CD4-positive, alpha-beta T cell (primary cell): ENCODE results near the gene ZNF385D. TPM values are rescaled to one million over a fixed set of nuclear protein-coding genes. Genes with fewer than 3 reads are reported as not detected.

ENCODE experiments used
- ATAC-seq: fragments of 200-7000 bp; cut with Tn5 transposase; one replicate; pipeline ENCODE4 v1.10.0; 2022; ENCODE audit warnings: mild to moderate bottlenecking; ENCODE audit not compliant: poor library complexity
- CTCF ChIA-PET: fragments of 350-600 bp; sonication (Branson Sonifier 250); formaldehyde crosslinking; loops from one replicate; lab custom pipeline; 2021; ENCODE audit warnings: antibody characterized with exemption, inconsistent platforms; lab: Charles Lee
- POLR2A ChIA-PET: fragments of 350-600 bp; sonication (Branson Sonifier 250); formaldehyde crosslinking; loops from one replicate; lab custom pipeline; 2021; ENCODE audit warnings: antibody characterized with exemption, inconsistent platforms; lab: Charles Lee
- DNase-seq, 14 experiments: peaks; one replicate each; pipeline ENCODE4 v3.0.0-alpha.2; 2013 to 2020; ENCODE audit warnings: mixed read lengths in 2 of 14
- H3K27ac ChIP-seq, 2 donors: one replicate each; pipeline versions ENCODE4 v1.5.1 to v1.7.0; 2013; ENCODE audit warnings: low read length in 2 of 2, low read depth in 1 of 2, mild to moderate bottlenecking in 1 of 2
- H3K27me3 ChIP-seq, 2 experiments: 1 replicate in 1 of 2; 2 replicates in 1 of 2; pipeline versions ENCODE4 v1.6.1 to v1.7.0; 2013; ENCODE audit warnings: low read length in 2 of 2, control low read depth in 1 of 2, mild to moderate bottlenecking in 1 of 2, moderate library complexity in 1 of 2; ENCODE audit not compliant: insufficient read depth in 2 of 2, control insufficient read depth in 1 of 2
- H3K36me3 ChIP-seq: one replicate; pipeline ENCODE4 v1.6.1; 2013; ENCODE audit warnings: low read length, control low read depth; ENCODE audit not compliant: insufficient read depth
- H3K4me1 ChIP-seq: one replicate; pipeline ENCODE4 v1.6.1; 2013; ENCODE audit warnings: low read length, control low read depth; ENCODE audit not compliant: insufficient read depth
- H3K4me3 ChIP-seq: one replicate; pipeline ENCODE4 v1.5.1; 2013; ENCODE audit warnings: mild to moderate bottlenecking, low read length, moderate library complexity
- H3K9me3 ChIP-seq, 2 experiments: 1 replicate in 1 of 2; 2 replicates in 1 of 2; pipeline versions ENCODE4 v1.6.1 to v1.7.0; 2013; ENCODE audit warnings: low read length in 2 of 2, mild to moderate bottlenecking in 2 of 2, control low read depth in 1 of 2, moderate library complexity in 1 of 2; ENCODE audit not compliant: control insufficient read depth in 1 of 2, insufficient read depth in 1 of 2
- H3K27ac Mint-ChIP-seq: one replicate; pipeline ENCODE4 v1.8.0; 2020; ENCODE audit warnings: mixed read lengths
- H3K27me3 Mint-ChIP-seq: one replicate; pipeline ENCODE4 v1.8.0; 2021; ENCODE audit warnings: mixed read lengths
- H3K36me3 Mint-ChIP-seq: one replicate; pipeline ENCODE4 v1.8.0; 2021; ENCODE audit warnings: low read depth, mixed read lengths
- H3K4me1 Mint-ChIP-seq: one replicate; pipeline ENCODE4 v1.8.0; 2021; ENCODE audit warnings: low read depth, mixed read lengths
- H3K4me3 Mint-ChIP-seq: one replicate; pipeline ENCODE4 v1.8.0; 2020; ENCODE audit warnings: mild to moderate bottlenecking, mixed read lengths
- H3K9me3 Mint-ChIP-seq: one replicate; pipeline ENCODE4 v1.8.0; 2020; ENCODE audit warnings: mixed read lengths
- CTCF ChIP-seq: fragments of 200-600 bp; IDR thresholded peaks from one replicate; pipeline ENCODE4 v1.8.0; 2022; ENCODE audit warnings: antibody characterized with exemption, mild to moderate bottlenecking
- intact Hi-C, 2 experiments: fragments of 100-400 bp; cut with DNase I in 1 of 2; cut with micrococcal nuclease in 1 of 2; formaldehyde crosslinking; loops; one replicate each; pipeline versions ENCODE4 v1.15.1 to v1.9.0; 2023 to 2025; cut with DNase I, micrococcal nuclease
- total RNA-seq, 174 experiments: library from RNA in 2 of 174; stranded (reverse) in 2 of 174; gene quantifications; one replicate each; pipeline ENCODE4 v1.2.3 and lab custom pipeline; 2021 to 2026

The ZNF385D gene
- total RNA-seq, 2 experiments from 2014 or later = not detected

DNA sequence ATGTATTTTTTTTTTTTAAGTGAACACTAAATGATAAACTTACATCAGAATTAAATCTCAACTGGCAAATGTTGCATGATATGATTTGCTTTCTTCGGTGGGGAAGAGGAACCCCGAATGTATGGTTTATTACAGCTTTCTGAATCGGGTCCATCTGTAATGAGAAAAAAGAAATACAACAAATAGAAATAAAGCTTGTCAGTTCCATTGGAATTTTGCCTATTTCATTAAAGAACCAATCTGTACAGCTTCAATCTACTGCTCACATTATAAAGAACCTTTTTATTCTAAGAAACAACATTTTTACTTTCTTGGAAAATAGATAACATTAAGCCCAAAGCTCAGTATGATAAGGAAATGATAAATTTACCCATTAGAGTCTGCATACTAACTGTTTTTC is 186.5 kb downstream of the ZNF385D start:
- Mint-ChIP-seq H3K4me1 (no peaks in the 10 kb centered on the region), H3K36me3 (no peaks in the 10 kb centered on the region), H3K27ac (no peak overlapping the region), H3K9me3 (no peaks in the 10 kb centered on the region), H3K4me3 (no peak overlapping the region), H3K27me3 (no peaks in the 10 kb centered on the region)
- DNase-seq (no peak), ATAC-seq (no peak)
- no peak overlapping the region for H3K4me3 ChIP-seq
- H3K27ac ChIP-seq = no peak overlapping the region
- H3K4me1 ChIP-seq = no peaks in the 10 kb centered on the region
- POLR2A ChIA-PET = no interaction called here
- no peak for TF ChIP-seq CTCF
- H3K36me3 ChIP-seq = no peaks in the 10 kb centered on the region
- H3K27me3 ChIP-seq = no peaks in the 10 kb centered on the region
- CTCF ChIA-PET = no interaction called here
- intact Hi-C loops = no loop called here
- H3K9me3 ChIP-seq = peaks cover 0 to 15% of the 10 kb centered on the region in 2 experiments

GRCh38 chr3:21562243-21562642 is 188.8 kb downstream of the ZNF385D start:
- H3K4me1 ChIP-seq = no peaks in the 10 kb centered on the region
- no peaks in the 10 kb centered on the region for H3K4me1 Mint-ChIP-seq
- no peak overlapping the region for H3K27ac ChIP-seq
- intact Hi-C loops = no loop called here
- H3K9me3 ChIP-seq = peaks cover 0 to 15% of the 10 kb centered on the region in 2 experiments
- peaks cover 5% of the 10 kb centered on the region for H3K9me3 Mint-ChIP-seq
- no peak for ATAC-seq
- no peaks in the 10 kb centered on the region for H3K27me3 ChIP-seq
- no peak for TF ChIP-seq CTCF
- DNase-seq = no peak
- H3K36me3 Mint-ChIP-seq = no peaks in the 10 kb centered on the region
- no peaks in the 10 kb centered on the region for H3K36me3 ChIP-seq
- no peak overlapping the region for H3K4me3 ChIP-seq
- H3K4me3 Mint-ChIP-seq = no peak overlapping the region
- ChIA-PET CTCF (no interaction called here), POLR2A (no interaction called here)
- H3K27ac Mint-ChIP-seq = no peak overlapping the region
- no peaks in the 10 kb centered on the region for H3K27me3 Mint-ChIP-seq

- ATAC-seq (no peak), DNase-seq (no peak)
- H3K4me3 ChIP-seq = no peak overlapping the region
- CTCF ChIA-PET = no interaction called here
- H3K36me3 Mint-ChIP-seq = no peaks in the 10 kb centered on the region
- no peak overlapping the region for H3K27ac Mint-ChIP-seq
- no peaks in the 10 kb centered on the region for H3K27me3 Mint-ChIP-seq
- H3K9me3 Mint-ChIP-seq = peaks cover 10% of the 10 kb centered on the region
- no peaks in the 10 kb centered on the region for H3K4me1 Mint-ChIP-seq
- no peak overlapping the region for H3K27ac ChIP-seq
- H3K27me3 ChIP-seq = no peaks in the 10 kb centered on the region
- intact Hi-C loops = no loop called here
- peaks cover 0 to 15% of the 10 kb centered on the region in 2 experiments for H3K9me3 ChIP-seq
- no peak overlapping the region for H3K4me3 Mint-ChIP-seq
- H3K36me3 ChIP-seq = no peaks in the 10 kb centered on the region
- no peak for TF ChIP-seq CTCF
- H3K4me1 ChIP-seq = no peaks in the 10 kb centered on the region
- POLR2A ChIA-PET = no interaction called here
Measured at GRCh38 chr3:21561472-21561871, 189.5 kb downstream of the ZNF385D start.
